IMR-90 (cell line): ENCODE data around the gene SLC39A11.
A peak's percentile ranks its signal among the peaks of the same experiment; 100 is the strongest.

Source experiments
- MAFK ChIP-seq: IDR thresholded peaks from 2 replicates; pipeline ENCODE4 v1.6.1; 2012; ENCODE audit warnings: low read depth, low read length, improper control_type of control experiment
- MAZ ChIP-seq: IDR thresholded peaks from 2 replicates; pipeline ENCODE4 v1.6.1; 2012; ENCODE audit warnings: low read depth, mild to moderate bottlenecking, low read length, improper control_type of control experiment, moderate library complexity, borderline replicate concordance
- MXI1 ChIP-seq: IDR thresholded peaks from 2 replicates; pipeline ENCODE4 v1.6.1; 2012; ENCODE audit warnings: low read depth, mild to moderate bottlenecking, low read length, moderate library complexity, borderline replicate concordance
- POLR2A ChIP-seq: IDR thresholded peaks from 2 replicates; pipeline ENCODE4 v1.6.1; 2012; ENCODE audit warnings: mild to moderate bottlenecking, low read depth, low read length
- RAD21 ChIP-seq: IDR thresholded peaks from 2 replicates; pipeline ENCODE4 v1.6.1; 2012; ENCODE audit warnings: low read length, improper control_type of control experiment
- TF ChIP-seq, protein P1 (sequence below): conservative IDR thresholded peaks from 2 replicates; pipeline ENCODE4 v1.5.1; 2012; ENCODE audit warnings: mild to moderate bottlenecking, low read depth, low read length, improper control_type of control experiment
- TF ChIP-seq, protein P2 (sequence below): fragments of 150-350 bp; IDR thresholded peaks from 2 replicates; pipeline ENCODE4 v1.6.1; 2017; ENCODE audit warnings: mild to moderate bottlenecking, antibody characterized with exemption, low read length, low read depth

DNA sequence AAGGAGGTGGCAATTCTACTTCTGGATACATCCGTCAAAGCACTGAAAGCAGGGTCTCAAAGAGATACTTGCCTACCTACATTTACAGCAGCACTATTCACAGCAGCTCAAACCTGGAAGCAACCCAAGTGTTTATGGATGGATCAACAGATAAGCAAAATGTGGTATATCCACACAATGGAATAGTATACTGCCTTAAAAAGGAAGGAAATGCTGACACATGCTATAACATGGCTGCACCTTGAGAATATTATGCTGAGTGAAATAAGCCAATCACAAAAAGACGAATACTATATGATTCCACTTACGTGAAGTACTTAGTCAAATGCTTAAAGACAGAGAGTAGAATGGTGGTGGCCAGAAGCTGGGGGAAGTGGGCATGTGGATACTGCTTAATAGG is 336.2 kb downstream of the SLC39A11 start:
- TF ChIP-seq, protein P1, sequence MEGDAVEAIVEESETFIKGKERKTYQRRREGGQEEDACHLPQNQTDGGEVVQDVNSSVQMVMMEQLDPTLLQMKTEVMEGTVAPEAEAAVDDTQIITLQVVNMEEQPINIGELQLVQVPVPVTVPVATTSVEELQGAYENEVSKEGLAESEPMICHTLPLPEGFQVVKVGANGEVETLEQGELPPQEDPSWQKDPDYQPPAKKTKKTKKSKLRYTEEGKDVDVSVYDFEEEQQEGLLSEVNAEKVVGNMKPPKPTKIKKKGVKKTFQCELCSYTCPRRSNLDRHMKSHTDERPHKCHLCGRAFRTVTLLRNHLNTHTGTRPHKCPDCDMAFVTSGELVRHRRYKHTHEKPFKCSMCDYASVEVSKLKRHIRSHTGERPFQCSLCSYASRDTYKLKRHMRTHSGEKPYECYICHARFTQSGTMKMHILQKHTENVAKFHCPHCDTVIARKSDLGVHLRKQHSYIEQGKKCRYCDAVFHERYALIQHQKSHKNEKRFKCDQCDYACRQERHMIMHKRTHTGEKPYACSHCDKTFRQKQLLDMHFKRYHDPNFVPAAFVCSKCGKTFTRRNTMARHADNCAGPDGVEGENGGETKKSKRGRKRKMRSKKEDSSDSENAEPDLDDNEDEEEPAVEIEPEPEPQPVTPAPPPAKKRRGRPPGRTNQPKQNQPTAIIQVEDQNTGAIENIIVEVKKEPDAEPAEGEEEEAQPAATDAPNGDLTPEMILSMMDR, result no peak
- TF ChIP-seq, protein P2, sequence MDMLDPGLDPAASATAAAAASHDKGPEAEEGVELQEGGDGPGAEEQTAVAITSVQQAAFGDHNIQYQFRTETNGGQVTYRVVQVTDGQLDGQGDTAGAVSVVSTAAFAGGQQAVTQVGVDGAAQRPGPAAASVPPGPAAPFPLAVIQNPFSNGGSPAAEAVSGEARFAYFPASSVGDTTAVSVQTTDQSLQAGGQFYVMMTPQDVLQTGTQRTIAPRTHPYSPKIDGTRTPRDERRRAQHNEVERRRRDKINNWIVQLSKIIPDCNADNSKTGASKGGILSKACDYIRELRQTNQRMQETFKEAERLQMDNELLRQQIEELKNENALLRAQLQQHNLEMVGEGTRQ, result no peak
- no peak for TF ChIP-seq MAZ
- TF ChIP-seq RAD21, result no peak
- no peak for TF ChIP-seq POLR2A
- peak; percentile 76 for TF ChIP-seq MAFK
- TF ChIP-seq MXI1, result no peak
